ENCODE measurements around the gene UBTD2.

- TF ChIP-seq CTCF (IDR thresholded peaks at IDR 0.05) (no peak), POLR2A (IDR thresholded peaks at IDR 0.05) (no peak)
Measured at GRCh38 chr5:172288465-172288864, 4.9 kb upstream of the UBTD2 start.
